CD14-positive monocyte (primary cell): ENCODE results near the gene TNN. TPM values are rescaled to one million over a fixed set of nuclear protein-coding genes. Genes with fewer than 3 reads are reported as not detected.

ENCODE experiments used
- DNase-seq, 3 donors: peaks; one replicate each; pipeline ENCODE4 v3.0.0-alpha.2; 2011 to 2022
- H2AFZ ChIP-seq: 2 replicates; pipeline ENCODE4 v1.6.0; 2012; ENCODE audit warnings: mild to moderate bottlenecking, low read depth, low read length, inconsistent platforms; ENCODE audit not compliant: insufficient read depth, poor library complexity, severe bottlenecking
- H3K27ac ChIP-seq, 2 donors: 1 replicate in 1 of 2; 2 replicates in 1 of 2; pipeline ENCODE4 v1.5.1; 2012 to 2013; ENCODE audit warnings: low read length in 2 of 2, control low read depth in 1 of 2, inconsistent platforms in 1 of 2, low read depth in 1 of 2, mild to moderate bottlenecking in 1 of 2
- H3K27me3 ChIP-seq, 2 donors: one replicate each; pipeline versions ENCODE4 v1.6.0 to v1.6.1; 2011 to 2013; ENCODE audit warnings: low read length in 2 of 2; ENCODE audit not compliant: control insufficient read depth in 2 of 2, insufficient read depth in 2 of 2
- H3K36me3 ChIP-seq, 2 donors: replicated peaks in 1 of 2; 1 replicate in 1 of 2; 2 replicates in 1 of 2; pipeline versions ENCODE4 v1.5.1 to v1.6.1; 2012 to 2013; ENCODE audit warnings: low read length in 2 of 2, control low read depth in 1 of 2, inconsistent platforms in 1 of 2, mild to moderate bottlenecking in 1 of 2; ENCODE audit not compliant: insufficient read depth in 2 of 2, control insufficient read depth in 1 of 2
- H3K4me1 ChIP-seq, 2 donors: 1 replicate in 1 of 2; 2 replicates in 1 of 2; pipeline versions ENCODE4 v1.5.1 to v1.6.1; 2012 to 2013; ENCODE audit warnings: low read length in 2 of 2, control low read depth in 1 of 2, inconsistent platforms in 1 of 2, mild to moderate bottlenecking in 1 of 2, moderate library complexity in 1 of 2; ENCODE audit not compliant: insufficient read depth in 2 of 2, control insufficient read depth in 1 of 2
- H3K4me2 ChIP-seq: replicated peaks from 2 replicates; pipeline ENCODE3; 2012; ENCODE audit warnings: low read length, moderate library complexity, mild to moderate bottlenecking; ENCODE audit not compliant: poor library complexity, severe bottlenecking; ENCODE audit errors: extremely low read depth
- H3K4me3 ChIP-seq, 3 experiments: fragments of 200-600 bp in 1 of 3; sonication (generic) in 1 of 3; replicated peaks in 1 of 3; 1 replicate in 2 of 3; 2 replicates in 1 of 3; pipeline ENCODE4 v1.5.1; 2011 to 2013; ENCODE audit warnings: low read length in 3 of 3, mild to moderate bottlenecking in 3 of 3, control low read depth in 2 of 3, low read depth in 2 of 3, inconsistent platforms in 1 of 3, moderate library complexity in 1 of 3
- H3K79me2 ChIP-seq: 2 replicates; pipeline ENCODE4 v1.6.0; 2012; ENCODE audit warnings: mild to moderate bottlenecking, control low read depth, inconsistent platforms, low read length, moderate library complexity; ENCODE audit not compliant: insufficient read depth
- H3K9ac ChIP-seq: 2 replicates; pipeline ENCODE4 v1.6.0; 2017; ENCODE audit warnings: low read length, mild to moderate bottlenecking; ENCODE audit not compliant: insufficient read depth, poor library complexity, severe bottlenecking
- H3K9me3 ChIP-seq, 2 donors: replicated peaks in 1 of 2; 1 replicate in 1 of 2; 2 replicates in 1 of 2; pipeline versions ENCODE4 v1.5.1 to v1.6.1; 2012 to 2013; ENCODE audit warnings: low read length in 2 of 2, control low read depth in 1 of 2; ENCODE audit not compliant: control insufficient read depth in 1 of 2, insufficient read depth in 1 of 2
- H4K20me1 ChIP-seq: 2 replicates; pipeline ENCODE4 v1.6.0; 2012; ENCODE audit warnings: mild to moderate bottlenecking, low read length, control low read depth, moderate library complexity; ENCODE audit not compliant: insufficient read depth
- H3K27ac Mint-ChIP-seq, 7 donors: one replicate each; pipeline ENCODE4 v1.8.0; 2020; ENCODE audit warnings: mild to moderate bottlenecking in 7 of 7, mixed read lengths in 7 of 7, moderate library complexity in 6 of 7, inconsistent platforms in 2 of 7
- H3K27me3 Mint-ChIP-seq, 3 donors: one replicate each; pipeline ENCODE4 v1.8.0; 2021 to 2022; ENCODE audit warnings: low read depth in 3 of 3, mild to moderate bottlenecking in 3 of 3, mixed read lengths in 3 of 3, moderate library complexity in 3 of 3, inconsistent platforms in 1 of 3
- H3K36me3 Mint-ChIP-seq, 2 donors: one replicate each; pipeline ENCODE4 v1.8.0; 2020; ENCODE audit warnings: mixed read lengths in 2 of 2, inconsistent platforms in 1 of 2, mild to moderate bottlenecking in 1 of 2
- H3K4me1 Mint-ChIP-seq: one replicate; pipeline ENCODE4 v1.8.0; 2020; ENCODE audit warnings: mild to moderate bottlenecking, mixed read lengths
- H3K4me3 Mint-ChIP-seq, 2 donors: one replicate each; pipeline ENCODE4 v1.8.0; 2020; ENCODE audit warnings: mild to moderate bottlenecking in 2 of 2, mixed read lengths in 2 of 2, moderate library complexity in 1 of 2
- H3K9me3 Mint-ChIP-seq, 7 donors: one replicate each; pipeline ENCODE4 v1.8.0; 2020 to 2022; ENCODE audit warnings: mixed read lengths in 7 of 7, mild to moderate bottlenecking in 6 of 7, moderate library complexity in 6 of 7, inconsistent platforms in 2 of 7
- WGBS: methylation state at CpG from one replicate; pipeline ENCODE4 v1.1.5; 2013; ENCODE audit warnings: missing lambda C conversion rate; ENCODE audit not compliant: insufficient coverage; 5-methylcytosine and 5-hydroxymethylcytosine counted together
- intact Hi-C, 2 donors: fragments of 100-400 bp; cut with micrococcal nuclease; formaldehyde crosslinking; loops; one replicate each; pipeline versions ENCODE4 v1.15.0 to v1.15.1; 2023
- polyA plus RNA-seq, 3 donors: library from polyadenylated mRNA; depleted of rRNA in 1 of 3; unstranded in 2 of 3; stranded (reverse) in 1 of 3; fragments of 300-500 nt in 2 of 3; fragments of >200 nt in 1 of 3; fragmentation: Illumina TruSeq in 2 of 3; gene quantifications; 1 replicate in 2 of 3; 2 replicates in 1 of 3; pipeline ENCODE4 v1.2.3, GENCODE V29; 2012 to 2021
- TF ChIP-seq, protein P1 (sequence below): fragments of 200-600 bp; IDR thresholded peaks from one replicate; pipeline ENCODE4 v1.8.0; 2022; ENCODE audit warnings: antibody characterized with exemption, mild to moderate bottlenecking

Gene TNN
- polyA plus RNA-seq, 3 donors = not detected

DNA sequence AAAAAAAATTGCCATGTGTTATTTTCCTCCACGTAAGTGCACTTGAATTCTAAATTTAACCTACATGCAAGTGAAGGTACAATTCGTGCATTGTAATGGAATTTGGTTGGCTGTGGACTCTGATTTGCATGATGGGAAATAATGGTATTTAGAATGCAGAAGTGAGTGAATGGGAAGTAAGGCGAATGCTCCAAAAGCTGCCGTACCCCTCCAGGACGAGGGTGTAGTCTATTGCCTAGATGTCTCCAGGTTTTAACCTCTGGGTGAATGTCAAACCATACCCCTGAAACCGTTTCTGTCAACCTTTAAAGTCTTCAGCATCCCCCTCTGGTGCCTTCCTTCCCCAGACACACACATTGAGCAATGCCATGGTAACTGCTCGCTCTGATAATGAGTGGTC, 80.4 kb downstream of the TNN start:
- no peak overlapping the region for H3K4me3 Mint-ChIP-seq
- Histone ChIP-seq H3K9ac (no peak overlapping the region), H3K36me3 (no peaks in the 10 kb centered on the region), H3K4me2 (no peak overlapping the region), H2AFZ (no peak overlapping the region), H3K27me3 (no peaks in the 10 kb centered on the region), H3K9me3 (no peaks in the 10 kb centered on the region), H3K79me2 (no peaks in the 10 kb centered on the region), H3K27ac (no peak overlapping the region), H3K4me1 (peaks cover 0 to 4% of the 10 kb centered on the region in 2 donors), H4K20me1 (no peaks in the 10 kb centered on the region), H3K4me3 (no peak overlapping the region)
- H3K36me3 Mint-ChIP-seq = no peaks in the 10 kb centered on the region
- H3K4me1 Mint-ChIP-seq = peaks cover 17% of the 10 kb centered on the region
- H3K9me3 Mint-ChIP-seq = no peaks in the 10 kb centered on the region
- intact Hi-C loops = loop anchor here in 1 of 2 donors (5.0 kb wide), 1 partner anchor 116 kb away; no protein-coding TSS in a partner anchor
- H3K27ac Mint-ChIP-seq = no peak overlapping the region
- peaks cover 13 to 18% (median 17%) of the 10 kb centered on the region in 3 donors for H3K27me3 Mint-ChIP-seq
- WGBS = 22% methylated on average over 3 of the region's 7 CpGs
- TF ChIP-seq, protein P1, sequence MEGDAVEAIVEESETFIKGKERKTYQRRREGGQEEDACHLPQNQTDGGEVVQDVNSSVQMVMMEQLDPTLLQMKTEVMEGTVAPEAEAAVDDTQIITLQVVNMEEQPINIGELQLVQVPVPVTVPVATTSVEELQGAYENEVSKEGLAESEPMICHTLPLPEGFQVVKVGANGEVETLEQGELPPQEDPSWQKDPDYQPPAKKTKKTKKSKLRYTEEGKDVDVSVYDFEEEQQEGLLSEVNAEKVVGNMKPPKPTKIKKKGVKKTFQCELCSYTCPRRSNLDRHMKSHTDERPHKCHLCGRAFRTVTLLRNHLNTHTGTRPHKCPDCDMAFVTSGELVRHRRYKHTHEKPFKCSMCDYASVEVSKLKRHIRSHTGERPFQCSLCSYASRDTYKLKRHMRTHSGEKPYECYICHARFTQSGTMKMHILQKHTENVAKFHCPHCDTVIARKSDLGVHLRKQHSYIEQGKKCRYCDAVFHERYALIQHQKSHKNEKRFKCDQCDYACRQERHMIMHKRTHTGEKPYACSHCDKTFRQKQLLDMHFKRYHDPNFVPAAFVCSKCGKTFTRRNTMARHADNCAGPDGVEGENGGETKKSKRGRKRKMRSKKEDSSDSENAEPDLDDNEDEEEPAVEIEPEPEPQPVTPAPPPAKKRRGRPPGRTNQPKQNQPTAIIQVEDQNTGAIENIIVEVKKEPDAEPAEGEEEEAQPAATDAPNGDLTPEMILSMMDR = no peak
- DNase-seq = no peak

DNA sequence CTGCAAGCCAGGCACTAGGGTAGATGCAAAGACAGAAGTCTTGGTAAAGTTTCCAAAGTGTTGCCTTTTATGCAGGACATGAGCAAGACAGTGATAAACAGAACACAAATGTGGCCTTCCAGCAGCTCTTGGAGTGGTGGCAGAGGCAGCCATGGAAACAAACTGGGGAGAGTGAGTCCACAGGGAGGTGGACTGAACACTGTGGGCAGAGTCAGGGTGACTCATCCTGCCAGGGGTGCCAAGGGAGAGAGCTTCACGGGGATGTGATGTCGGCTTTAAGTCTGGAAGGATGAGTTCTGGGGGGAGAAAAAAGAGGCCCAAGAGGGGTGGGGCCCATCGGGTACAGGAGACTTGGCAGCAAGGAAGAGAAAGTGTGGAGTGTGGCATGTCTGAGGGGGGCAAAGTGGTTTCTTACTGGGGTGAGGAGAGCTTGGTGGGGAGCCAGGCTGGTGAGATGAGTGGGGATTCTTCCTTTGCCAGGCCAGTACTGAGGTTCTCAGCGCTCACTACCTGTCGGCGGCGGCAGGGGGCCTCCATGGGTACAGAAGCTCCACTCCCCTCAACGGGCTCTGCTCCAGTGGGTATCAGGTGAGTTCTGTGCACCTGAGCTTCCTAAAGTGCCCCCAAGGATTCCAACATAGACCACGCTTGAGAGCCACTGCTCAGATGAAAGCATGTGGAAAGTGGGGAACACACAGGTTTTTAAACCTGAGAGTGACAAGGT, 83.1 kb downstream of the TNN start:
- no peaks in the 10 kb centered on the region for H3K9me3 Mint-ChIP-seq
- H3K27ac ChIP-seq = no peak overlapping the region
- TF ChIP-seq, protein P1 = no peak
- H3K27me3 Mint-ChIP-seq = peaks cover 17 to 27% (median 21%) of the 10 kb centered on the region in 3 donors
- H3K36me3 Mint-ChIP-seq = no peaks in the 10 kb centered on the region
- peaks cover 22% of the 10 kb centered on the region for H3K4me1 Mint-ChIP-seq
- no peak overlapping the region for H3K4me2 ChIP-seq
- intact Hi-C loops = no loop called here
- peaks cover 3 to 4% of the 10 kb centered on the region in 2 donors for H3K4me1 ChIP-seq
- no peak overlapping the region for H3K9ac ChIP-seq
- H3K9me3 ChIP-seq = no peaks in the 10 kb centered on the region
- H3K27me3 ChIP-seq = no peaks in the 10 kb centered on the region
- H3K27ac Mint-ChIP-seq = peak overlapping the region in 1 of 7 donors; percentile 35
- no peaks in the 10 kb centered on the region for H4K20me1 ChIP-seq
- DNase-seq = no peak
- no peaks in the 10 kb centered on the region for H3K79me2 ChIP-seq
- H2AFZ ChIP-seq = peak overlapping the region; percentile 9
- H3K4me3 ChIP-seq = no peak overlapping the region
- no peak overlapping the region for H3K4me3 Mint-ChIP-seq
- WGBS = 85% methylated on average over 9 of the region's 9 CpGs
- no peaks in the 10 kb centered on the region for H3K36me3 ChIP-seq
